WTC11 (cell line): ENCODE measurements around the gene BCAR3. TPM values are rescaled to one million over a fixed set of nuclear protein-coding genes. Genes with fewer than 3 reads are reported as not detected.

Source experiments
- ATAC-seq: fragments of 200-7000 bp; cut with Tn5 transposase; 2 replicates; pipeline ENCODE4 v1.10.0; 2021; ENCODE audit warnings: mild to moderate bottlenecking, moderate library complexity
- CTCF ChIA-PET: fragments of 300-600 bp; sonication (Branson Sonifier 250); formaldehyde crosslinking; loops from one replicate; lab custom pipeline; 2021; ENCODE audit warnings: antibody characterized with exemption; lab: Charles Lee
- POLR2A ChIA-PET: fragments of 350-600 bp; sonication (Branson Sonifier 250); formaldehyde crosslinking; loops from one replicate; lab custom pipeline; 2021; ENCODE audit warnings: antibody characterized with exemption; lab: Charles Lee
- DNase-seq: peaks from one replicate; pipeline ENCODE4 v3.0.0; 2021; ENCODE audit warnings: low spot score
- H3K27ac Mint-ChIP-seq: 2 replicates; pipeline ENCODE4 v1.8.0; 2021; ENCODE audit warnings: mixed read lengths
- H3K27me3 Mint-ChIP-seq: 2 replicates; pipeline ENCODE4 v1.8.0; 2021; ENCODE audit warnings: low read depth, mild to moderate bottlenecking, moderate library complexity, mixed read lengths
- H3K36me3 Mint-ChIP-seq: 2 replicates; pipeline ENCODE4 v1.8.0; 2021; ENCODE audit warnings: mixed read lengths
- H3K4me1 Mint-ChIP-seq: 2 replicates; pipeline ENCODE4 v1.8.0; 2022; ENCODE audit warnings: mixed read lengths
- H3K4me3 Mint-ChIP-seq: 2 replicates; pipeline ENCODE4 v1.8.0; 2021; ENCODE audit warnings: mild to moderate bottlenecking, moderate library complexity, mixed read lengths
- H3K9me3 Mint-ChIP-seq: 2 replicates; pipeline ENCODE4 v1.8.0; 2021; ENCODE audit warnings: mixed read lengths
- AFF4 ChIP-seq: sonication (generic); formaldehyde crosslinking; IDR thresholded peaks from 2 replicates; pipeline ENCODE4 v1.8.1; 2023; ENCODE audit warnings: mild to moderate bottlenecking, missing genetic modification reagents, borderline replicate concordance
- CDX4 ChIP-seq: fragments of 250-450 bp; sonication (Bioruptor Pico); IDR thresholded peaks from 2 replicates; pipeline ENCODE4 v1.9.0; 2021; ENCODE audit warnings: moderate library complexity, mild to moderate bottlenecking, inconsistent platforms, borderline replicate concordance
- E2F4 ChIP-seq: sonication (generic); formaldehyde crosslinking; IDR thresholded peaks from 2 replicates; pipeline ENCODE4 v1.8.1; 2022; ENCODE audit warnings: low read depth, mild to moderate bottlenecking, moderate library complexity, missing genetic modification reagents, borderline replicate concordance
- ESRRA ChIP-seq: sonication (generic); formaldehyde crosslinking; IDR thresholded peaks from 2 replicates; pipeline ENCODE4 v1.8.1; 2022; ENCODE audit warnings: mild to moderate bottlenecking, missing genetic modification reagents, borderline replicate concordance
- IRF2 ChIP-seq: sonication (generic); formaldehyde crosslinking; IDR thresholded peaks from 2 replicates; pipeline ENCODE4 v1.8.0; 2022; ENCODE audit warnings: low read depth, missing genetic modification reagents, borderline replicate concordance
- JUN ChIP-seq: sonication (generic); formaldehyde crosslinking; IDR thresholded peaks from 2 replicates; pipeline ENCODE4 v1.8.0; 2023; ENCODE audit warnings: mild to moderate bottlenecking, missing genetic modification reagents
- MXD4 ChIP-seq: fragments of 250-450 bp; sonication (Bioruptor Pico); IDR thresholded peaks from 2 replicates; pipeline ENCODE4 v1.8.0; 2021; ENCODE audit warnings: mild to moderate bottlenecking, moderate library complexity, borderline replicate concordance
- NFATC4 ChIP-seq: fragments of 250-450 bp; sonication (Bioruptor Pico); IDR thresholded peaks from 2 replicates; pipeline ENCODE4 v1.9.0; 2021; ENCODE audit warnings: mild to moderate bottlenecking
- NR1H2 ChIP-seq: sonication (generic); formaldehyde crosslinking; IDR thresholded peaks from 2 replicates; pipeline ENCODE4 v1.9.0; 2021; ENCODE audit warnings: mild to moderate bottlenecking, moderate library complexity, missing genetic modification reagents
- PREB ChIP-seq: sonication (generic); formaldehyde crosslinking; IDR thresholded peaks from 2 replicates; pipeline ENCODE4 v1.8.1; 2022; ENCODE audit warnings: mild to moderate bottlenecking, missing genetic modification reagents, moderate library complexity, borderline replicate concordance
- SMAD4 ChIP-seq: sonication (generic); formaldehyde crosslinking; IDR thresholded peaks from 2 replicates; pipeline ENCODE4 v1.8.0; 2022; ENCODE audit warnings: mild to moderate bottlenecking, missing genetic modification reagents
- USF1 ChIP-seq: sonication (generic); formaldehyde crosslinking; IDR thresholded peaks from 2 replicates; pipeline ENCODE4 v1.8.0; 2022; ENCODE audit warnings: mild to moderate bottlenecking, missing genetic modification reagents
- ZMAT4 ChIP-seq: fragments of 250-450 bp; sonication (Bioruptor Pico); IDR thresholded peaks from 2 replicates; pipeline ENCODE4 v1.9.0; 2021; ENCODE audit warnings: mild to moderate bottlenecking
- ZNF138 ChIP-seq: sonication (generic); formaldehyde crosslinking; conservative IDR thresholded peaks from 2 replicates; pipeline ENCODE4 v1.8.1; 2022; ENCODE audit warnings: mild to moderate bottlenecking, moderate library complexity, missing genetic modification reagents
- ZNF263 ChIP-seq: sonication (generic); formaldehyde crosslinking; IDR thresholded peaks from 2 replicates; pipeline ENCODE4 v1.8.1; 2022; ENCODE audit warnings: low read depth, mild to moderate bottlenecking, moderate library complexity, missing genetic modification reagents
- ZNF532 ChIP-seq: fragments of 250-450 bp; sonication (Bioruptor Pico); IDR thresholded peaks from 2 replicates; pipeline ENCODE4 v1.9.0; 2021; ENCODE audit warnings: mild to moderate bottlenecking, borderline replicate concordance
- total RNA-seq: library from RNA; stranded (reverse); gene quantifications from 3 replicates; pipeline ENCODE4 v1.2.3, GENCODE V29; 2021

Gene BCAR3
- total RNA-seq, 1 experiment from 2014 or later, result 14.8 TPM

- TF ChIP-seq ESRRA (CRISPR knock-in tag) (no peak), JUN (CRISPR knock-in tag) (no peak), ZNF532 (no peak), CDX4 (no peak), ZMAT4 (CRISPR knock-in tag) (no peak), ZNF263 (CRISPR knock-in tag) (no peak), MXD4 (CRISPR knock-in tag) (no peak), ZNF138 (CRISPR knock-in tag) (no peak), E2F4 (no peak), NR1H2 (no peak), AFF4 (CRISPR knock-in tag) (no peak), SMAD4 (CRISPR knock-in tag) (no peak), NFATC4 (no peak)
Measured at GRCh38 chr1:93528412-93528811, 153.2 kb downstream of the BCAR3 start (continued).

- CTCF ChIA-PET, result interaction anchor here (1.0 kb wide), 1 partner anchor 78 kb away, joined by 3 read pairs; the partner anchor contains the start of gene FNBP1L
Measured at GRCh38 chr1:93526431-93526830, 155.2 kb downstream of the BCAR3 start.

More at GRCh38 chr1:93526431-93526830, 155.2 kb downstream of the BCAR3 start:
- H3K9me3 Mint-ChIP-seq, result no peaks in the 10 kb centered on the region
- no peak for DNase-seq
- 0 out of 2 replicates have a peak, but pooled peaks cover 3% of the 10 kb centered on the region for H3K4me1 Mint-ChIP-seq
- POLR2A ChIA-PET, result no interaction called here
- no peak for ATAC-seq
- no peaks in the 10 kb centered on the region for H3K27me3 Mint-ChIP-seq
- peaks cover 16% of the 10 kb centered on the region for H3K36me3 Mint-ChIP-seq
- TF ChIP-seq IRF2 (CRISPR knock-in tag) (no peak), PREB (no peak), ZMAT4 (CRISPR knock-in tag) (no peak), USF1 (no peak)
- H3K27ac Mint-ChIP-seq, result peak overlapping the region; percentile 37; the same call in 1 of the 2 replicates
- no peak overlapping the region for H3K4me3 Mint-ChIP-seq
